Endothelial cell of umbilical vein (primary cell): ENCODE measurements around the gene GRID1. TPM values are rescaled to one million over a fixed set of nuclear protein-coding genes. Genes with fewer than 3 reads are reported as not detected.

Experiments
- BruUV-seq: library from RNA; stranded (reverse); fragments of 400-500 nt; replicated peaks from 2 replicates; lab custom pipeline; 2021; lab: Mats Ljungman, UMichigan
- CTCF ChIA-PET: fragments of 300-600, 350-600 bp; sonication (Branson Sonifier 250); formaldehyde crosslinking; loops from one replicate; lab custom pipeline; 2021; ENCODE audit warnings: antibody characterized with exemption, inconsistent platforms; lab: Charles Lee
- POLR2A ChIA-PET: fragments of 300-600, 350-600 bp; sonication (Branson Sonifier 250); formaldehyde crosslinking; loops from one replicate; lab custom pipeline; 2021; ENCODE audit warnings: antibody characterized with exemption, inconsistent platforms; lab: Charles Lee
- DNase-seq: peaks from one replicate; pipeline ENCODE4 v3.0.0-alpha.2; 2011; ENCODE audit warnings: low read depth, low spot score
- FAIRE-seq: peaks from 2 replicates; lab custom pipeline; 2011; peaks lifted over from hg19 to GRCh38; lab: Jason Lieb, UNC
- H2AFZ ChIP-seq: 2 replicates; pipeline ENCODE4 v1.6.0; 2012; ENCODE audit warnings: low read depth, low read length, control low read depth, inconsistent platforms
- H3K27ac ChIP-seq: 2 replicates; pipeline ENCODE4 v1.5.1; 2011; ENCODE audit warnings: low read depth, mild to moderate bottlenecking, control low read depth, low read length, moderate library complexity; ENCODE audit not compliant: insufficient read depth
- H3K27me3 ChIP-seq, 2 experiments: 2 replicates each; pipeline versions ENCODE4 v1.6.0 to v1.6.1; 2011; ENCODE audit warnings: low read length in 2 of 2, mixed read lengths in 1 of 2; ENCODE audit not compliant: control insufficient read depth in 2 of 2, insufficient read depth in 2 of 2
- H3K36me3 ChIP-seq, 2 experiments: 2 replicates in 1 of 2; 3 replicates in 1 of 2; pipeline ENCODE4 v1.5.1; 2011; ENCODE audit warnings: low read length in 2 of 2, mild to moderate bottlenecking in 1 of 2, moderate library complexity in 1 of 2; ENCODE audit not compliant: control insufficient read depth in 2 of 2, insufficient read depth in 2 of 2; ENCODE audit errors: extremely low read depth in 1 of 2
- H3K4me1 ChIP-seq: 3 replicates; pipeline ENCODE4 v1.5.1; 2011; ENCODE audit warnings: mild to moderate bottlenecking, low read length; ENCODE audit not compliant: control insufficient read depth, insufficient read depth; ENCODE audit errors: extremely low read depth
- H3K4me2 ChIP-seq: 2 replicates; pipeline ENCODE4 v1.6.1; 2011; ENCODE audit warnings: low read length, control low read depth, mixed read lengths; ENCODE audit not compliant: insufficient read depth
- H3K4me3 ChIP-seq, 3 experiments: fragments of 200-600 bp in 1 of 3; sonication (generic), shearing (Covaris generic) in 1 of 3; replicated peaks in 1 of 3; 2 replicates each; pipeline ENCODE4 v1.5.1; 2011 to 2016; ENCODE audit warnings: control low read depth in 3 of 3, low read length in 3 of 3, mild to moderate bottlenecking in 2 of 3, inconsistent platforms in 1 of 3, low read depth in 1 of 3, moderate library complexity in 1 of 3; ENCODE audit not compliant: insufficient read depth in 1 of 3
- H3K79me2 ChIP-seq: 2 replicates; pipeline ENCODE4 v1.6.0; 2012; ENCODE audit warnings: low read length, inconsistent platforms; ENCODE audit not compliant: control insufficient read depth, insufficient read depth
- H3K9ac ChIP-seq: replicated peaks from 2 replicates; pipeline ENCODE3; 2011; ENCODE audit warnings: low read length, control low read depth; ENCODE audit not compliant: insufficient read depth; ENCODE audit errors: extremely low read depth
- H3K9me1 ChIP-seq: replicated peaks from 3 replicates; pipeline ENCODE4 v1.6.0; 2011; ENCODE audit warnings: mild to moderate bottlenecking, low read length; ENCODE audit not compliant: control insufficient read depth, insufficient read depth; ENCODE audit errors: extremely low read depth
- H3K9me3 ChIP-seq: replicated peaks from 2 replicates; pipeline ENCODE4 v1.5.1; 2012; ENCODE audit warnings: low read length, inconsistent platforms; ENCODE audit not compliant: control insufficient read depth, insufficient read depth
- H4K20me1 ChIP-seq: replicated peaks from 2 replicates; pipeline ENCODE3; 2011; ENCODE audit warnings: mild to moderate bottlenecking, low read length; ENCODE audit not compliant: control insufficient read depth, insufficient read depth; ENCODE audit errors: extremely low read depth
- EZH2 ChIP-seq: IDR thresholded peaks from 2 replicates; pipeline ENCODE4 v1.6.1; 2012; ENCODE audit warnings: borderline replicate concordance, low read depth, mild to moderate bottlenecking, moderate library complexity, low read length, inconsistent platforms; ENCODE audit not compliant: severe bottlenecking
- MYC ChIP-seq: IDR thresholded peaks from one replicate; pipeline ENCODE4 v1.6.1; 2011; ENCODE audit warnings: mild to moderate bottlenecking, low read depth, low read length
- POLR2AphosphoS5 ChIP-seq: IDR thresholded peaks from 2 replicates; pipeline ENCODE4 v1.6.1; 2012; ENCODE audit warnings: low read depth, mild to moderate bottlenecking, control low read depth, low read length, moderate library complexity; ENCODE audit not compliant: insufficient read depth
- dilution Hi-C: fragments of 300-500 bp; cut with MboI; formaldehyde crosslinking; loops from one replicate; pipeline ENCODE4 v1.15.0; 2019; ENCODE audit warnings: low sequenced_read_pairs; ENCODE audit not compliant: extremely low pct_ligation_motif_present
- intact Hi-C: fragments of 100-400 bp; cut with micrococcal nuclease; formaldehyde crosslinking; loops from one replicate; pipeline ENCODE4 v1.10.0; 2022
- polyA plus RNA-seq, 4 experiments: library from polyadenylated mRNA; depleted of rRNA in 3 of 4; stranded (reverse) in 3 of 4; unstranded in 1 of 4; fragments of >200 nt; gene quantifications; 2 replicates each; pipeline versions ENCODE4 v1.2.1 to v1.2.3, GENCODE V29; 2011 to 2012; ENCODE audit warnings: missing spikeins in 1 of 4
- total RNA-seq: library from RNA; stranded (reverse); gene quantifications from 2 replicates; pipeline ENCODE4 v1.2.3, GENCODE V29; 2021

Gene GRID1
- total and polyA plus RNA-seq, 2 donors (not counting 3 experiments of a cell fraction or from before 2014, with no cell fraction given) = not detected

GRCh38 chr10:85986777-85987176, 379.8 kb downstream of the GRID1 start:
- Histone ChIP-seq H3K4me1 (no peaks in the 10 kb centered on the region), H3K9me1 (no peaks in the 10 kb centered on the region), H3K79me2 (no peaks in the 10 kb centered on the region), H3K9me3 (no peaks in the 10 kb centered on the region), H3K4me2 (no peak overlapping the region), H3K36me3 (no peaks in the 10 kb centered on the region), H3K4me3 (no peak overlapping the region), H2AFZ (no peak overlapping the region), H3K27ac (no peak overlapping the region), H4K20me1 (no peaks in the 10 kb centered on the region), H3K27me3 (no peaks in the 10 kb centered on the region), H3K9ac (no peak overlapping the region)
- BruUV-seq = no TSS peak
- DNase-seq (no peak), FAIRE-seq (no peak)
- ChIA-PET POLR2A (no interaction called here), CTCF (no interaction called here)
- intact Hi-C loops (no loop called here), dilution Hi-C loops (no loop called here)
- TF ChIP-seq MYC (no peak), POLR2AphosphoS5 (no peak), EZH2 (no peak)

GRCh38 chr10:85983051-85983450, 383.5 kb downstream of the GRID1 start:
- no peak overlapping the region for H3K4me3 ChIP-seq
- BruUV-seq = no TSS peak

More at GRCh38 chr10:85983051-85983450, 383.5 kb downstream of the GRID1 start:
- ChIA-PET CTCF (no interaction called here), POLR2A (no interaction called here)
- TF ChIP-seq EZH2 = no peak
- no peak for TF ChIP-seq MYC
- dilution Hi-C loops (no loop called here), intact Hi-C loops (no loop called here)
- H3K4me1 ChIP-seq = no peaks in the 10 kb centered on the region
- FAIRE-seq (no peak), DNase-seq (no peak)
- H3K4me2 ChIP-seq = no peak overlapping the region
- no peaks in the 10 kb centered on the region for H3K27me3 ChIP-seq
- H3K9me3 ChIP-seq = no peaks in the 10 kb centered on the region
- H3K9ac ChIP-seq = no peak overlapping the region
- H4K20me1 ChIP-seq = no peaks in the 10 kb centered on the region
- no peaks in the 10 kb centered on the region for H3K36me3 ChIP-seq
- H2AFZ ChIP-seq = no peak overlapping the region
- no peak overlapping the region for H3K27ac ChIP-seq
- no peaks in the 10 kb centered on the region for H3K79me2 ChIP-seq
- H3K9me1 ChIP-seq = no peaks in the 10 kb centered on the region
